ENCODE measurements around the gene RCBTB1. TPM values are rescaled to one million over a fixed set of nuclear protein-coding genes. Genes with fewer than 3 reads are reported as not detected.

RCBTB1 gene
- total RNA-seq, 2 experiments from 2014 or later, result 10.3 to 11.4 TPM

DNA sequence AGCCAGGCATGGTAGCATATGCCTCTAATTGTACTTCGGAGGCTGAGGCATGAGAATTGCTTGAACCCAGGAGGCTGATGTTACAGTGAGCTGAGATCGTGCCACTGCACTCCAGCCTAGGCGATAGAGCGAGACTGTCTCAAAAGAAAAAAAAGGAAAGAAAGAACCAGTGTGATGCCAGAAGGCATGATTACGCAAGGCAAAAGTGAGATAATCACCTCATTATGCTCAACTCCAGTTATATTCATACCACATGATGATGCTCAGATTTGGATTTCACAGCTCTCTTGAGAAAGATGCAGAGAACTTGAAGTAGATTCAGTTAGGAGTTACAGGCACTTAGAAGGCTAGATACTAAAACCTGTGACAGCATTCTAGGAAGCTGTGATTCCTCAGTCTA is 21.8 kb downstream of the RCBTB1 start:
- Mint-ChIP-seq H3K4me3 (no peak overlapping the region), H3K27me3 (no peaks in the 10 kb centered on the region), H3K9me3 (no peaks in the 10 kb centered on the region), H3K36me3 (ENCODE audit: low read depth) (peaks cover 67% of the 10 kb centered on the region), H3K27ac (no peak overlapping the region), H3K4me1 (ENCODE audit: low read depth) (no peaks in the 10 kb centered on the region)
- Histone ChIP-seq H3K4me1 (ENCODE audit: insufficient read depth, low read length) (no peaks in the 10 kb centered on the region), H3K9me3 (ENCODE audit: control insufficient read depth in 1 of 2, insufficient read depth in 1 of 2, low read length in 2 of 2) (no peaks in the 10 kb centered on the region), H3K36me3 (ENCODE audit: insufficient read depth, low read length) (peaks cover 39% of the 10 kb centered on the region), H3K4me3 (ENCODE audit: low read length) (no peak overlapping the region), H3K27me3 (ENCODE audit: control insufficient read depth in 1 of 2, insufficient read depth in 2 of 2, low read length in 2 of 2) (no peaks in the 10 kb centered on the region), H3K27ac (ENCODE audit: low read depth in 1 of 2, low read length in 2 of 2) (no peak overlapping the region)
- ChIA-PET POLR2A (no interaction called here), CTCF (interaction anchor here (0.7 kb wide), 1 partner anchor 22 kb away, joined by 4 read pairs; no protein-coding TSS in a partner anchor)
- no peak for DNase-seq
- no peak for ATAC-seq (ENCODE audit: poor library complexity)
- TF ChIP-seq, protein P1, sequence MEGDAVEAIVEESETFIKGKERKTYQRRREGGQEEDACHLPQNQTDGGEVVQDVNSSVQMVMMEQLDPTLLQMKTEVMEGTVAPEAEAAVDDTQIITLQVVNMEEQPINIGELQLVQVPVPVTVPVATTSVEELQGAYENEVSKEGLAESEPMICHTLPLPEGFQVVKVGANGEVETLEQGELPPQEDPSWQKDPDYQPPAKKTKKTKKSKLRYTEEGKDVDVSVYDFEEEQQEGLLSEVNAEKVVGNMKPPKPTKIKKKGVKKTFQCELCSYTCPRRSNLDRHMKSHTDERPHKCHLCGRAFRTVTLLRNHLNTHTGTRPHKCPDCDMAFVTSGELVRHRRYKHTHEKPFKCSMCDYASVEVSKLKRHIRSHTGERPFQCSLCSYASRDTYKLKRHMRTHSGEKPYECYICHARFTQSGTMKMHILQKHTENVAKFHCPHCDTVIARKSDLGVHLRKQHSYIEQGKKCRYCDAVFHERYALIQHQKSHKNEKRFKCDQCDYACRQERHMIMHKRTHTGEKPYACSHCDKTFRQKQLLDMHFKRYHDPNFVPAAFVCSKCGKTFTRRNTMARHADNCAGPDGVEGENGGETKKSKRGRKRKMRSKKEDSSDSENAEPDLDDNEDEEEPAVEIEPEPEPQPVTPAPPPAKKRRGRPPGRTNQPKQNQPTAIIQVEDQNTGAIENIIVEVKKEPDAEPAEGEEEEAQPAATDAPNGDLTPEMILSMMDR (IDR thresholded peaks at IDR 0.05), result no peak
- intact Hi-C loops (cut with DNase I, micrococcal nuclease), result no loop called here

DNA sequence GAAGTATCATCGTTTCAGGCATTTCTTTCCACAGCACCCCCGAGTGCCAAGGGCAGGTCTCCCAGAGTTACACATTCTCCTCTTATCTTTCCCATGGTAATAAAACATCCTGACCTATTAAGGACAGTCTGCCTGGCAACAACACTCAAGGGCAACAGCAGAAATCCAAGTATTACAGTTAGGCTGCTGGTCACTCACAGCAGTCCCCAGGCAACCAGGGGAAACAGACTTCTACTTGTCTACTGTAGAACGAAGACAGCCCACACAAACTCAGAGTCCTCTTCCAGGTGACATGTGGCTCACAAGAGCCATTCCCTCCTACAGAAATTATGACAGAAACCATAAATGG is 24.3 kb downstream of the RCBTB1 start:
- no peak overlapping the region for H3K4me3 Mint-ChIP-seq
- H3K4me1 ChIP-seq (ENCODE audit: insufficient read depth, low read length), result no peaks in the 10 kb centered on the region
- no peaks in the 10 kb centered on the region for H3K9me3 Mint-ChIP-seq
- ATAC-seq (ENCODE audit: poor library complexity) (no peak), DNase-seq (no peak)
- H3K27ac Mint-ChIP-seq, result no peak overlapping the region
- POLR2A ChIA-PET, result no interaction called here
- peaks cover 40% of the 10 kb centered on the region for H3K36me3 ChIP-seq (ENCODE audit: insufficient read depth, low read length)
- TF ChIP-seq, protein P1 (IDR thresholded peaks at IDR 0.05), result no peak
- H3K4me1 Mint-ChIP-seq (ENCODE audit: low read depth), result peaks cover 4% of the 10 kb centered on the region
- H3K27me3 ChIP-seq (ENCODE audit: control insufficient read depth in 1 of 2, insufficient read depth in 2 of 2, low read length in 2 of 2), result no peaks in the 10 kb centered on the region
- no peak overlapping the region for H3K27ac ChIP-seq (ENCODE audit: low read depth in 1 of 2, low read length in 2 of 2)
- peaks cover 66% of the 10 kb centered on the region for H3K36me3 Mint-ChIP-seq (ENCODE audit: low read depth)
- H3K9me3 ChIP-seq (ENCODE audit: control insufficient read depth in 1 of 2, insufficient read depth in 1 of 2, low read length in 2 of 2), result no peaks in the 10 kb centered on the region
- H3K4me3 ChIP-seq (ENCODE audit: low read length), result no peak overlapping the region
- CTCF ChIA-PET, result interaction anchor here (1.2 to 1.4 kb wide), 2 partner anchors 10 to 46 kb away, joined by 3 to 5 read pairs; no protein-coding TSS in a partner anchor
- no peaks in the 10 kb centered on the region for H3K27me3 Mint-ChIP-seq
- intact Hi-C loops (cut with DNase I, micrococcal nuclease), result no loop called here

DNA sequence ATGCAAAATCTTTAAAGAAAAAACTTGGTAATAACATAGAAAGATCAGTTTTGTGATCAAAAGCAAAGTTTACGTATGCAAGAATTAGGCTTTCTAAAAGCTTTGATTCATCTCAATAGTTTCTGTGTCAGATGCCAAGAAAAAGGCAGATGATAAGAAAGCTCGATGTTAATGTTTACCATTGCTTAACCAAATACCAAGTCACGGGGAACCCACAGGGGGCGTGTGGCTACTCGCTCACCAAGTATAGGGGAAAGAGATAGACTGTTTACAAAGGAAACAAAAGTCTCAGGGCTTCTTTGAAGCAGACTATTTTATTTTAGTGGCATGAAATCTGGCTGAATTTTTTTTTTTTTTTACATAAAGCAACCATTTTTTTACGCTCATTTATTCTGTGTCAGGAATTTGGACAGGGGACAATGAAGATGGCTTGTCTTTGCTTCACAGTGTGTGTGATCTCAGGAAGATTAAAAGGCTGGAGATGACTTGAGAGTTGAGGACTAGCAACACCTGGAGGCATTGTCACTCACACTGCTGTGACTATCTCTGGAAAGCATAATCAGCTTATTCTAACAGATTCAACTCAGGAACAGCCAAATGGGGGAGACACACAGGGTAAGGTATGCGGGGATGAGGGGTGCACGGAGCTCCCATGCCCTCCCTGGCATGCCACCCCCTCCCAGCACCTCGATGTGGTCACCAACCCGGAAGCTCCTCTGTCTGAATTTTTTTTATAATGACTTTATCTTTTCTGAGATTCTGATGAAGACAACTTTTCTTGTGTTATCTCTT is 24.9 kb downstream of the RCBTB1 start:
- peaks cover 44% of the 10 kb centered on the region for H3K36me3 ChIP-seq (ENCODE audit: insufficient read depth, low read length)
- H3K9me3 ChIP-seq (ENCODE audit: control insufficient read depth in 1 of 2, insufficient read depth in 1 of 2, low read length in 2 of 2), result no peaks in the 10 kb centered on the region
- no peaks in the 10 kb centered on the region for H3K9me3 Mint-ChIP-seq
- H3K27ac ChIP-seq (ENCODE audit: low read depth in 1 of 2, low read length in 2 of 2), result no peak overlapping the region
- H3K36me3 Mint-ChIP-seq (ENCODE audit: low read depth), result peaks cover 71% of the 10 kb centered on the region
- CTCF ChIA-PET, result interaction anchor here (1.2 to 1.4 kb wide), 2 partner anchors 11 to 47 kb away, joined by 3 to 5 read pairs; no protein-coding TSS in a partner anchor
- ATAC-seq (ENCODE audit: poor library complexity) (peak; percentile 34), DNase-seq (peak in 4 of 14 experiments; percentile 9 to 35 (median 29))
- H3K27me3 Mint-ChIP-seq, result no peaks in the 10 kb centered on the region
- peaks cover 4% of the 10 kb centered on the region for H3K4me1 Mint-ChIP-seq (ENCODE audit: low read depth)
- no peaks in the 10 kb centered on the region for H3K4me1 ChIP-seq (ENCODE audit: insufficient read depth, low read length)
- no peak overlapping the region for H3K4me3 Mint-ChIP-seq
- no peak overlapping the region for H3K4me3 ChIP-seq (ENCODE audit: low read length)
- H3K27ac Mint-ChIP-seq, result no peak overlapping the region
- no peaks in the 10 kb centered on the region for H3K27me3 ChIP-seq (ENCODE audit: control insufficient read depth in 1 of 2, insufficient read depth in 2 of 2, low read length in 2 of 2)
- TF ChIP-seq, protein P1 (IDR thresholded peaks at IDR 0.05), result no peak
- intact Hi-C loops (cut with DNase I, micrococcal nuclease), result no loop called here
- POLR2A ChIA-PET, result interaction anchor here (0.6 to 0.8 kb wide), 3 partner anchors 18 to 189 kb away, joined by 3 read pairs; no protein-coding TSS in a partner anchor
